Measurements from ENCODE around the gene PDE8B.

GRCh38 chr5:77312413-77312812, 101.9 kb downstream of the PDE8B start:
- TF ChIP-seq BHLHE40 (IDR thresholded peaks at IDR 0.05; ENCODE audit: borderline replicate concordance): no peak
- no peak for TF ChIP-seq SP1 (IDR thresholded peaks at IDR 0.05)
- no peak for TF ChIP-seq HDGF (IDR thresholded peaks at IDR 0.05; ENCODE audit: borderline replicate concordance)
- no peak for TF ChIP-seq FOXM1 (IDR thresholded peaks at IDR 0.05; ENCODE audit: borderline replicate concordance)
- TF ChIP-seq TARDBP (IDR thresholded peaks at IDR 0.05): no peak
- no peak for TF ChIP-seq ARNT (IDR thresholded peaks at IDR 0.05)
- no peak for TF ChIP-seq FOXA1 (IDR thresholded peaks at IDR 0.05)
- TF ChIP-seq, protein P1, sequence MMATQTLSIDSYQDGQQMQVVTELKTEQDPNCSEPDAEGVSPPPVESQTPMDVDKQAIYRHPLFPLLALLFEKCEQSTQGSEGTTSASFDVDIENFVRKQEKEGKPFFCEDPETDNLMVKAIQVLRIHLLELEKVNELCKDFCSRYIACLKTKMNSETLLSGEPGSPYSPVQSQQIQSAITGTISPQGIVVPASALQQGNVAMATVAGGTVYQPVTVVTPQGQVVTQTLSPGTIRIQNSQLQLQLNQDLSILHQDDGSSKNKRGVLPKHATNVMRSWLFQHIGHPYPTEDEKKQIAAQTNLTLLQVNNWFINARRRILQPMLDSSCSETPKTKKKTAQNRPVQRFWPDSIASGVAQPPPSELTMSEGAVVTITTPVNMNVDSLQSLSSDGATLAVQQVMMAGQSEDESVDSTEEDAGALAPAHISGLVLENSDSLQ (IDR thresholded peaks at IDR 0.05): no peak
- TF ChIP-seq SUZ12 (IDR thresholded peaks at IDR 0.05): no peak
- no peak for TF ChIP-seq LEF1 (IDR thresholded peaks at IDR 0.05; ENCODE audit: borderline replicate concordance)
- no peak for TF ChIP-seq FOXK2 (IDR thresholded peaks at IDR 0.05)
